Measurements from ENCODE around the gene DNASE1L1.

- TF ChIP-seq CTCF (IDR thresholded peaks at IDR 0.05; ENCODE audit: borderline replicate concordance, extremely low read depth, low read length, poor library complexity, severe bottlenecking) (no peak), EZH2 (IDR thresholded peaks at IDR 0.05; ENCODE audit: borderline replicate concordance, low read depth, low read length, severe bottlenecking) (no peak)
These were observed 50.2 kb downstream of the DNASE1L1 start for GRCh38 chrX:154358829-154359228.

All from DND-41 (cell line).